Neuronal stem cell (in vitro differentiated cells): ENCODE data around the gene CCM2L. TPM values are rescaled to one million over a fixed set of nuclear protein-coding genes. Genes with fewer than 3 reads are reported as not detected.
A peak's percentile ranks its signal among the peaks of the same experiment; 100 is the strongest.

Experiments used
- DNase-seq: peaks from one replicate; pipeline ENCODE4 v3.0.0-alpha.2; 2013; ENCODE audit warnings: low spot score
- H2AFZ ChIP-seq: one replicate; pipeline ENCODE4 v1.6.1; 2013; ENCODE audit warnings: mild to moderate bottlenecking, low read length, inconsistent platforms
- H2AK5ac ChIP-seq: 2 replicates; pipeline ENCODE4 v1.6.1; 2013; ENCODE audit warnings: low read depth, mild to moderate bottlenecking, inconsistent platforms, low read length, moderate library complexity, mixed read lengths
- H2BK120ac ChIP-seq: 2 replicates; pipeline ENCODE4 v1.6.1; 2013; ENCODE audit warnings: low read depth, mild to moderate bottlenecking, inconsistent platforms, low read length, moderate library complexity, mixed read lengths
- H2BK12ac ChIP-seq: one replicate; pipeline ENCODE4 v1.6.1; 2013; ENCODE audit warnings: low read length, inconsistent platforms
- H2BK15ac ChIP-seq: 2 replicates; pipeline ENCODE4 v1.6.1; 2013; ENCODE audit warnings: mild to moderate bottlenecking, low read length, inconsistent platforms, mixed read lengths
- H2BK5ac ChIP-seq: one replicate; pipeline ENCODE4 v1.6.1; 2013; ENCODE audit warnings: inconsistent platforms, mild to moderate bottlenecking, low read length, moderate library complexity
- H3K14ac ChIP-seq: one replicate; pipeline ENCODE4 v1.6.1; 2013; ENCODE audit warnings: low read length, inconsistent platforms
- H3K18ac ChIP-seq: 2 replicates; pipeline ENCODE4 v1.6.1; 2013; ENCODE audit warnings: low read length, inconsistent platforms
- H3K23ac ChIP-seq: 2 replicates; pipeline ENCODE4 v1.6.1; 2013; ENCODE audit warnings: low read depth, mild to moderate bottlenecking, mixed read lengths, low read length, inconsistent platforms; ENCODE audit not compliant: poor library complexity
- H3K27ac ChIP-seq: replicated peaks from 3 replicates; pipeline ENCODE4 v1.5.1; 2013; ENCODE audit warnings: low read length, inconsistent platforms
- H3K27me3 ChIP-seq, 3 experiments: 2 replicates each; pipeline ENCODE4 v1.6.1; 2013; ENCODE audit warnings: low read length in 3 of 3, mild to moderate bottlenecking in 2 of 3, inconsistent platforms in 1 of 3, low read depth in 1 of 3, mixed read lengths in 1 of 3, moderate library complexity in 1 of 3; ENCODE audit not compliant: control insufficient read depth in 3 of 3, insufficient read depth in 3 of 3
- H3K36me3 ChIP-seq, 2 donors: replicated peaks in 1 of 2; 2 replicates each; pipeline ENCODE4 v1.6.1; 2013; ENCODE audit warnings: low read length in 2 of 2; ENCODE audit not compliant: control insufficient read depth in 2 of 2, insufficient read depth in 2 of 2
- H3K4ac ChIP-seq: 2 replicates; pipeline ENCODE4 v1.6.1; 2013; ENCODE audit warnings: inconsistent platforms, mild to moderate bottlenecking, low read length, moderate library complexity
- H3K4me1 ChIP-seq, 2 donors: 1 replicate in 1 of 2; 2 replicates in 1 of 2; pipeline ENCODE4 v1.6.1; 2013; ENCODE audit warnings: low read length in 2 of 2, low read depth in 1 of 2; ENCODE audit not compliant: control insufficient read depth in 2 of 2, insufficient read depth in 1 of 2
- H3K4me2 ChIP-seq: one replicate; pipeline ENCODE4 v1.6.1; 2013; ENCODE audit warnings: mild to moderate bottlenecking, low read length, inconsistent platforms; ENCODE audit not compliant: insufficient read depth, poor library complexity, severe bottlenecking
- H3K4me3 ChIP-seq, 2 donors: 2 replicates each; pipeline ENCODE4 v1.5.1; 2013; ENCODE audit warnings: low read length in 2 of 2, mild to moderate bottlenecking in 2 of 2, inconsistent platforms in 1 of 2, moderate library complexity in 1 of 2
- H3K79me1 ChIP-seq: one replicate; pipeline ENCODE4 v1.6.1; 2013; ENCODE audit warnings: low read depth, mild to moderate bottlenecking, inconsistent platforms, low read length, moderate library complexity
- H3K9ac ChIP-seq: one replicate; pipeline ENCODE4 v1.6.1; 2013; ENCODE audit warnings: mild to moderate bottlenecking, low read depth, low read length, inconsistent platforms; ENCODE audit not compliant: poor library complexity
- H3K9me3 ChIP-seq, 2 donors: replicated peaks in 1 of 2; 2 replicates each; pipeline versions ENCODE3 to v1.6.1; 2013; ENCODE audit warnings: low read length in 2 of 2, mild to moderate bottlenecking in 2 of 2, inconsistent platforms in 1 of 2, low read depth in 1 of 2, mixed read lengths in 1 of 2, moderate library complexity in 1 of 2; ENCODE audit not compliant: control insufficient read depth in 2 of 2, insufficient read depth in 1 of 2
- H4K8ac ChIP-seq: one replicate; pipeline ENCODE4 v1.6.1; 2013; ENCODE audit warnings: low read depth, mild to moderate bottlenecking, inconsistent platforms, low read length, moderate library complexity
- H4K91ac ChIP-seq: one replicate; pipeline ENCODE4 v1.6.1; 2013; ENCODE audit warnings: low read length, low read depth, mild to moderate bottlenecking, inconsistent platforms; ENCODE audit not compliant: poor library complexity
- WGBS, 2 donors: extraction: QIAGEN DNeasy Blood & Tissue Kit; methylation state at CpG; one replicate each; pipeline ENCODE4 v1.1.7; 2013; ENCODE audit warnings: missing lambda C conversion rate in 2 of 2, mixed read lengths in 1 of 2; ENCODE audit not compliant: insufficient read length in 2 of 2, insufficient replicate concordance in 1 of 2; ENCODE audit errors: extremely low coverage in 2 of 2; 5-methylcytosine and 5-hydroxymethylcytosine counted together
- polyA plus RNA-seq, 2 experiments: library from polyadenylated mRNA; stranded (reverse); fragments of 200-250 nt; gene quantifications; one replicate each; pipeline ENCODE4 v1.2.3, GENCODE V29; 2013

CCM2L gene
- polyA plus RNA-seq (2013, experiment 1 of 2), result 1.4 TPM
- polyA plus RNA-seq (2013, experiment 2 of 2), result 1.2 TPM

DNA sequence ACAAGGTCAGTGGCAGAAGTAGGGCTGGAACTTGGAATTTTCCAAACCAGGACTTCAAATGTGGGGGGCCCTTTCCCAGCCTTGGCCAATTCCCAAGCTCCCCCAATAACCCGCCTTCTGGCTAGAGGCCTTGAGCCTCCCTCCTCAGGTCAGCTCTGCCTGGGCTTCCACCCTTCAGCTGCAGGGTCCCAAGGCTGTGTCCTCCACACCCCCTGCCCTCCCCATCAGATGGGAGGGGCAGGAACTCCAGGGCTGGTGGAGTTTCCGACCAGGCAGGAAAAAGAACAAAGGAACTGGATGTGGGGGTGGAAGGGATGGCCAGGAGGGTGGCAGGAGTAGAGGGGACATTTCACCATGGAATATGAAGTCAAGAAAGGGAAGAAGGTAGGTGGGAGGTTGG, at the start of gene CCM2L:
CCM2L (plus strand) TSS at position 338 of the 400 bp plus-strand sequence; CDS start at position 355, 17 bp downstream.
- Histone ChIP-seq H2BK12ac (no peak within 1 kb of the TSS), H3K4me3 (peak within 1 kb of the TSS in 1 of 2 donors; percentile 56), H3K4me2 (no peak within 1 kb of the TSS), H3K4me1 (peaks cover 6 to 11% of the 10 kb centered on the region in 2 donors), H3K9me3 (no peaks in the 10 kb centered on the region), H2BK120ac (peak within 1 kb of the TSS; percentile 44), H3K27me3 (peaks cover 0 to 9% (median 0%) of the 10 kb centered on the region in 3 experiments), H2BK5ac (peak within 1 kb of the TSS; percentile 85), H4K91ac (no peak within 1 kb of the TSS), H3K79me1 (no peaks in the 10 kb centered on the region), H2BK15ac (no peak within 1 kb of the TSS), H4K8ac (no peak within 1 kb of the TSS), H3K23ac (no peak within 1 kb of the TSS), H3K4ac (no peak within 1 kb of the TSS), H3K36me3 (no peaks in the 10 kb centered on the region), H2AK5ac (peak within 1 kb of the TSS; percentile 40), H3K27ac (no peak within 1 kb of the TSS), H2AFZ (no peak within 1 kb of the TSS), H3K9ac (no peak within 1 kb of the TSS), H3K18ac (peak within 1 kb of the TSS; percentile 69), H3K14ac (no peak within 1 kb of the TSS)
- no CpG with 5 or more reads among the region's 2 CpGs for WGBS, 2 donors
- DNase-seq, result no peak

DNA sequence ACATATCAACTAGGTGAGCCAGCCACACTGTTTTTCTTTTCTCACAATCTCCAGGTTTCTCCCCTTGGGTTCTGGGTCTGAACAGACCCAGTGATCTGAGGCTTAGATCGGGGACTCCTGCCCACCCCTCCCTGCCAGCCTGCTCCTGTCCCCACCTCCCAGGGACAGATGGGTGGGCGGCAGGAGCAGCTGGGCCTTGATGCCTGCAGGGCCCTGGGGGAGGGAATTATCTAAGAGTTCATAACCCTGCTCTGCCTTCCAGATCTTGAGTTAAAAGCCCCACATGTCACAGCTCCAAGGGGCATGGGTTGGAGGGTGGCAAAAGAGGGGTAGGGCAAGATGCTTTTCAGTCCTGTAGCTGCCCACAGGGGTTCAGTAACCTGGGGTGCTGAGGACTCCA, 47.5 kb upstream of the CCM2L start:
- H3K27ac ChIP-seq, result no peak overlapping the region
- no peak overlapping the region for H3K4me2 ChIP-seq
- no peak overlapping the region for H3K4ac ChIP-seq
- H3K14ac ChIP-seq, result no peak overlapping the region
- no peak overlapping the region for H3K4me3 ChIP-seq
- H3K36me3 ChIP-seq, result no peaks in the 10 kb centered on the region
- no peak overlapping the region for H2AK5ac ChIP-seq
- H3K27me3 ChIP-seq, result peaks cover 0 to 64% (median 4%) of the 10 kb centered on the region in 3 experiments
- H3K79me1 ChIP-seq, result no peaks in the 10 kb centered on the region
- no peak overlapping the region for H2BK120ac ChIP-seq
- no peak overlapping the region for H3K9ac ChIP-seq
- H2BK15ac ChIP-seq, result no peak overlapping the region
- no peak overlapping the region for H4K91ac ChIP-seq
- H2BK12ac ChIP-seq, result no peak overlapping the region
- H3K9me3 ChIP-seq, result no peaks in the 10 kb centered on the region
- no peak overlapping the region for H3K23ac ChIP-seq
- no peak overlapping the region for H2AFZ ChIP-seq
- no peak overlapping the region for H4K8ac ChIP-seq
- no peak overlapping the region for H3K18ac ChIP-seq
- no CpG with 5 or more reads among the region's 2 CpGs for WGBS, 2 donors
- H2BK5ac ChIP-seq, result no peak overlapping the region
- DNase-seq, result no peak
- H3K4me1 ChIP-seq, result peaks cover 0 to 1% of the 10 kb centered on the region in 2 donors

DNA sequence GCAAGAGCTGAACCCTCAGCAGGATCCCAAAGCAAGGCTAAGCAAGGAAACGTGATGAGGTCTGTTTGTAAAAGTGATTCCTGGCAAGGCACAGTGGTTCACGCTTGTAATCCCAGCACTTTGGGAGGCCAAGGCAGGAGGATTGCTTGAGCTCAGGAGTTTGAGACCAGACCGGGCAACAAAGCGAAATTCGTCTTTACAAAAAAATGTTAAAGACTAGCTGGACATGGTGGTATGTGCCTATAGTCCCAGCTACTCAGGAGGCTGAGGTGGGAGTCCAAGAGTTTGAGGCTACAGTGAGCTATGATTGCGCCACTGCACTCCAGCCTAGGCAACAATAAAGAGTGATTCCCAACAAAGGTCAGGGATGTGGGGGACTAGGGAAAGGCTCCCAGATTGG, 46.3 kb upstream of the CCM2L start:
- no peak overlapping the region for H2BK12ac ChIP-seq
- peaks cover 0 to 68% (median 6%) of the 10 kb centered on the region in 3 experiments for H3K27me3 ChIP-seq
- no CpG with 5 or more reads among the region's 6 CpGs for WGBS, 2 donors

DNA sequence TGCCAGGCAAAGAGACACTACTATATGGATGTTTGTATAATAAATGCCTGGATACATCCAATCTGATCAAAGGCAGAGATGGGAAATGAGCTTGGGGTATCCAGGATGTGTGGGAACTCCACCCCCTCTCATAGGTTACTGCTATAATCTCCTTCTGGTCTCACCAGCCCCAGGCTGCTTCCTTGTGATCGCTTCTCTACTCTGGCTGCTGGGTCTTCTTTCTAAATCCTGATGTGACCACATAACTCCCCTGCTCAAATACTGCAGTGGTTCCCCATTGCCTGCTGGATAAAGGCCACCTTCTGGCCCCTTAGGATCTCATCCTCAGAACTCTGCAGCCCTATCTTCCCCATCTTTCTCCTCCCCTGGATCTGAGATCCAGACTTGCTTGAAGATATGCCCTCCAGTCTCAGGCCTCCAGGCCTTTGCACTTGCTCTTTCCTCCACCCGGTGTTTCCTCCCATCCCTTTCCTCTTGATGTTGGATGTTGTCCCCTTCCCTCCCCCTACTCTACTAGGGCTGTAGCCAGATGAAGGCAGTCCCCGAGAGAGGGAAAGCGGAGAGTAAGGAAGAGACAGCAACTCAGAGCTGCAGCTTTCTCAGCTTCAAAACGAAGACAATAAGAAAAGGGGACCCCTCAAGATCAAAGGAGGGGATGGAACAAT, 43.1 kb upstream of the CCM2L start:
- Histone ChIP-seq H3K27me3 (peaks cover 0 to 80% (median 12%) of the 10 kb centered on the region in 3 experiments), H3K4me2 (no peak overlapping the region), H3K4ac (no peak overlapping the region), H2AK5ac (no peak overlapping the region), H3K9ac (no peak overlapping the region), H3K36me3 (no peaks in the 10 kb centered on the region), H2BK15ac (no peak overlapping the region), H4K8ac (no peak overlapping the region), H3K23ac (no peak overlapping the region), H3K14ac (no peak overlapping the region), H4K91ac (no peak overlapping the region), H2BK12ac (no peak overlapping the region), H2BK5ac (no peak overlapping the region), H3K4me3 (peak overlapping the region in 1 of 2 donors; percentile 51), H3K27ac (no peak overlapping the region), H3K18ac (no peak overlapping the region), H3K4me1 (peaks cover 4 to 6% of the 10 kb centered on the region in 2 donors), H3K9me3 (no peaks in the 10 kb centered on the region), H3K79me1 (no peaks in the 10 kb centered on the region), H2AFZ (no peak overlapping the region), H2BK120ac (no peak overlapping the region)
- no CpG with 5 or more reads among the region's 5 CpGs for WGBS, 2 donors
- DNase-seq, result no peak

More for the DNA sequence above, 46.3 kb upstream of the CCM2L start:
- Histone ChIP-seq H3K27ac (no peak overlapping the region), H3K9ac (no peak overlapping the region), H4K91ac (no peak overlapping the region), H2AK5ac (no peak overlapping the region), H3K4ac (no peak overlapping the region), H2BK15ac (no peak overlapping the region), H3K18ac (no peak overlapping the region), H4K8ac (no peak overlapping the region), H2AFZ (no peak overlapping the region), H3K14ac (no peak overlapping the region), H3K36me3 (no peaks in the 10 kb centered on the region), H3K9me3 (no peaks in the 10 kb centered on the region), H3K79me1 (no peaks in the 10 kb centered on the region), H2BK5ac (no peak overlapping the region), H3K4me3 (no peak overlapping the region), H2BK120ac (no peak overlapping the region), H3K4me1 (peaks cover 2 to 5% of the 10 kb centered on the region in 2 donors), H3K23ac (no peak overlapping the region), H3K4me2 (no peak overlapping the region)
- no peak for DNase-seq
